ENCODE measurements around the gene BCKDHB. TPM values are rescaled to one million over a fixed set of nuclear protein-coding genes. Genes with fewer than 3 reads are reported as not detected.
A peak's percentile ranks its signal among the peaks of the same experiment; 100 is the strongest.

BCKDHB gene
- total and polyA plus RNA-seq, 2 of the 4 experiments (the other 2 are of a cell fraction) = 11.2 to 11.8 TPM

DNA sequence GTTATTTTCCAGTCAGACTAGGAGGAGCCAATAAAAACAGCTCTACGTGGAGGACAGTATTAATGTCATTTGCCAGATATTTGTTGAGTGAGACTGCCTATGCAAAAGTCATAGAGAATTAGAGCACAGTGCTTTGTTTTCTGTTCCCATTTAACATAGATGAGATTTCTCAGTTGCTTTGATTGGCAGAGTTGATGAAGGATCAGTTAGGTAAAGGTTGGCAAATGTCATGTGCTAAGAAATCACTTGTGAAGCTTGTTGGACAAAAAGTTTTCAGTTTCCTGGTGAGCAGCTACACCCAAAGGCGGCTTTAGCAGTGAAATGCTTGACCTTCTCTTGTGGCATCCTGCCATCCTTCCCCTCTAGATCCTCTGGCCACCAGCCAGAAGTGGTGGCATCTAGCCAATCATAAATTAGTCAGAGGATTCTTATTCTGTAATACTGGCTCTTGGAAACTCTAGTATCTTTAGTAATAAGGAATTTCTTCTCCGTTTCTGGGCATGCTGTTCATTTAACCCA, 37.0 kb downstream of the BCKDHB start:
- H2BK5ac ChIP-seq (ENCODE audit: low read depth, low read length, poor library complexity, severe bottlenecking) = no peak overlapping the region
- H4K91ac ChIP-seq (ENCODE audit: insufficient read depth, low read depth, low read length) = no peak overlapping the region
- no CpG with 5 or more reads among the region's 3 CpGs for WGBS, 2 experiments (ENCODE audit: extremely low coverage in 2 of 2, insufficient read length in 1 of 2)
- no peaks in the 10 kb centered on the region for H3K9me3 ChIP-seq (ENCODE audit: control insufficient read depth, insufficient read depth, low read length)
- H3K79me1 ChIP-seq (ENCODE audit: low read depth in 1 of 2, low read length in 2 of 2) = peaks cover 0 to 3% of the 10 kb centered on the region in 2 experiments; a peak in 2 of 4 replicates
- no peak overlapping the region for H3K56ac ChIP-seq (ENCODE audit: extremely low read depth, insufficient read depth, low read length)
- 0 out of 2 replicates have a peak overlapping the region, but pooled peaks have one; percentile 16 for H3K18ac ChIP-seq (ENCODE audit: low read depth, low read length)
- dilution Hi-C loops (cut with HindIII; ENCODE audit: low sequenced_read_pairs, unreplicated experiment) (no loop called here), intact Hi-C loops (cut with micrococcal nuclease) (loop anchor here (5.0 kb wide), 1 partner anchor 1319 kb away; no protein-coding TSS in a partner anchor), in situ Hi-C loops (cut with MboI; ENCODE audit: low sequenced_read_pairs) (loop anchor here (25.0 kb wide), 1 partner anchor 1619 kb away; the partner anchor contains the start of gene TENT5A)
- peak overlapping the region; percentile 70; the same call in 1 of the 2 replicates for H3K4me2 ChIP-seq (ENCODE audit: low read depth, low read length)
- H3K9ac ChIP-seq (ENCODE audit: low read depth, low read length) = no peak overlapping the region
- no peaks in the 10 kb centered on the region for H3K36me3 ChIP-seq (ENCODE audit: control insufficient read depth, insufficient read depth, low read length)
- no peak overlapping the region for H3K4ac ChIP-seq (ENCODE audit: low read depth, low read length)
- H2AK5ac ChIP-seq (ENCODE audit: low read depth, low read length) = no peak overlapping the region
- no peak overlapping the region for H3K27ac ChIP-seq (ENCODE audit: insufficient read depth, low read length)
- H4K8ac ChIP-seq (ENCODE audit: low read depth in 2 of 2, low read length in 2 of 2) = no peak overlapping the region; a peak in 1 of 4 replicates
- H3K9me1 ChIP-seq (ENCODE audit: insufficient read depth, low read length) = 0 out of 2 replicates have a peak, but pooled peaks cover 2% of the 10 kb centered on the region
- no peak overlapping the region for H2AK9ac ChIP-seq (replicated peaks; ENCODE audit: low read depth, low read length, poor library complexity)
- no peaks in the 10 kb centered on the region for H4K20me1 ChIP-seq (ENCODE audit: insufficient read depth, low read length)
- H2BK15ac ChIP-seq (ENCODE audit: low read depth, low read length) = no peak overlapping the region
- ATAC-seq (ENCODE audit: low read depth) (peak; percentile 78), DNase-seq (peak; percentile 85)
- no peak overlapping the region for H2BK20ac ChIP-seq (ENCODE audit: low read depth, low read length)
- H3K4me1 ChIP-seq (ENCODE audit: control insufficient read depth, insufficient read depth, low read length) = peaks cover 3% of the 10 kb centered on the region
- no TSS peak for BruUV-seq (replicated peaks)
- no peak overlapping the region for H3K23ac ChIP-seq (ENCODE audit: low read depth, low read length)
- TF ChIP-seq RCOR1 (IDR thresholded peaks at IDR 0.05; ENCODE audit: insufficient replicate concordance, low read length) (no peak), RFX5 (IDR thresholded peaks at IDR 0.05; ENCODE audit: low read depth, low read length) (no peak), POLR2A (IDR thresholded peaks at IDR 0.05; ENCODE audit: low read depth, low read length) (no peak), FOS (IDR thresholded peaks at IDR 0.05; ENCODE audit: low read depth, low read length) (no peak), NFE2L2 (IDR thresholded peaks at IDR 0.05; ENCODE audit: low read depth, low read length) (no peak), MAZ (IDR thresholded peaks at IDR 0.05; ENCODE audit: borderline replicate concordance, low read depth, low read length) (no peak), CEBPB (IDR thresholded peaks at IDR 0.05; ENCODE audit: low read depth, low read length) (no peak), BHLHE40 (IDR thresholded peaks at IDR 0.05; ENCODE audit: low read depth, low read length) (no peak), MXI1 (IDR thresholded peaks at IDR 0.05; ENCODE audit: borderline replicate concordance, low read depth, low read length) (no peak), MAFK (IDR thresholded peaks at IDR 0.05; ENCODE audit: low read depth, low read length) (no peak)
- ChIA-PET POLR2A (ENCODE audit: unreplicated experiment) (no interaction called here), CTCF (no interaction called here)
- H2BK120ac ChIP-seq (ENCODE audit: low read depth, low read length) = no peak overlapping the region
- H3K4me3 ChIP-seq (ENCODE audit: insufficient read depth, low read depth, low read length) = no peak overlapping the region
- no peaks in the 10 kb centered on the region for H3K27me3 ChIP-seq (ENCODE audit: control insufficient read depth, insufficient read depth, low read length)
- H2AFZ ChIP-seq (replicated peaks; ENCODE audit: low read length, poor library complexity) = no peak overlapping the region
- no peak overlapping the region for H3K14ac ChIP-seq (replicated peaks; ENCODE audit: low read depth, low read length)
- H4K5ac ChIP-seq (ENCODE audit: low read depth, low read length) = no peak overlapping the region

Data from IMR-90 (cell line).